HG03139 (cell line): ENCODE results near the gene PLK2.

Experiments
- ATAC-seq: cut with Tn5 transposase; IDR thresholded peaks from one replicate; pipeline ENCODE4 v1.9.1; 2021; ENCODE audit not compliant: unreplicated experiment

PLK2 gene

DNA sequence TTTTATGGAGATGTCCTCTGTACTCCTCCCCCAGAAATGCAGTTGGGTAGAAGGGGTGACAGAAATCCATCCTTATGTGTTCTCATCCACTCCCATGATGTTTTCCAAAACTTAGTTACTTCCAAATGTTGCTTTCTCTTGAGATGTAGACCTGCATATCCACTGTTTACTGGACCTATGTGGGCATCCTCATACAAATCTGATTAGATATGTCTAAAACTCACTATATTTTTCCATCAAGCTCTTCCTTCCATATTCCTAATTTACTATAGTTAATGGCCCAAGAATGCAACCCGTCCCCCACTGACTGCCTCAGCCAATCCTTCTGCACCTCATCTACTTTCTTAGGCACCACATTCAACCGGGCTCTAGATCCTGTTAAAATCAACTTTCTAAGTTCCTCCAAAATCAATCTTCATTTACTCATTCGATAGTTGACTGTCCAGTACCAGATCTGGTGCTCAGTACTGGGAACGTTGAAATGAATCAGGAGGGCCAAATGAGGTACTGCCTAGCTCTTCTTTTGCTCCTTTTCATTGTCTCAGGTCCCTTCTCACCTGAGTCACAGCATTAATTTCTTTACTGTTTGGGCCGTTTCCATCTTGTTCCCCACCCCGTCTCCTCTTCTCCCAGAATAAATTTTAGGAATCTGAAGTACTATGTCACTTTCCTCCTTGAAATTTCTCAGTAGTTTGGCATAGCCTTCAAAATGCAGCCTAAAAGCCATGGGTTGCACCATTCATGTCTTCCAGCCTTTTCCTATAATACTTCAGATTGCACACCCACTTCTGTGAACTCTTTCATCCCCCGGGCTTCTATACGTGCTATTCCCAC, 7.9 kb downstream of the PLK2 start:
- no peak for ATAC-seq

DNA sequence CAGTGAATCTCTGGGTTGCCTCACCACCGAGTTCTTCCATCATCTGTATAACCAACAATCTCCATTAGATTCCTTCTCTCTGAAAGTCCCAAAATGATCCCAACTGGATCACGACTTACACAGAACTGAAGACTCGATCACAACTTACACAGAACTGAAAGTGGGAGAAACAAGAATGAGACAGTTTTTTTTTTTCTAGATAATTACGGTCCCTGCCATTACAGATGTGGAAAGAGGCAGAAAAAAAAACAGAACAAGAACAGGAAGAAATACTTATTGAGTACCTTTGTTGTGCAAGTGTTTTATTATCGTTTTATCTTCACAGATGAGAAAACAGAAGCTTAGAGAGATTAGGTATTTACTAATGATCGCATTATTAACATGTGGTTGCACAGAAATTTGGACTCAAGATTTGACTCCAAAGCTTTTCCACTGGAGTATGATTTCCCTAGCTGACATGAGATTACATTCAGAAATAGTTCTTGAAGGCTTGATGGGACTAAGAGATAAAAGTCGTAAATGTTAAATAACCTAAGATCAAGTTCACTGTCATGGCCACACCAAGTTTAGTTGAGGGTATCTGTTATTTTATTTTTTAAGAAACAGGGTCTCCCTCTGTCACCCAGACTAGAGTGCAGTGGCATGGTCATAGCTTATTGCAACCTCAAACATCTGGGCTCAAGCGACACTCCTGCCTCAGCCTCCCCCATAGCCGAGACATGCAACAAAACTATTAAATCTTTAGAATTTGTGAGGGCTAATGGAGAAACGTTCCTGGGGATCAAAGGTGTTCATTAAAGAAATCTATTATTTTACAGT, 8.9 kb downstream of the PLK2 start:
- no peak for ATAC-seq

- no peak for ATAC-seq
These were observed 9.9 kb downstream of the PLK2 start for GRCh38 chr5:58450018-58450417.

GRCh38 chr5:58447226-58447625, 12.7 kb downstream of the PLK2 start:
- ATAC-seq: no peak

- no peak for ATAC-seq
These were observed 13.9 kb downstream of the PLK2 start for GRCh38 chr5:58446024-58446423.

DNA sequence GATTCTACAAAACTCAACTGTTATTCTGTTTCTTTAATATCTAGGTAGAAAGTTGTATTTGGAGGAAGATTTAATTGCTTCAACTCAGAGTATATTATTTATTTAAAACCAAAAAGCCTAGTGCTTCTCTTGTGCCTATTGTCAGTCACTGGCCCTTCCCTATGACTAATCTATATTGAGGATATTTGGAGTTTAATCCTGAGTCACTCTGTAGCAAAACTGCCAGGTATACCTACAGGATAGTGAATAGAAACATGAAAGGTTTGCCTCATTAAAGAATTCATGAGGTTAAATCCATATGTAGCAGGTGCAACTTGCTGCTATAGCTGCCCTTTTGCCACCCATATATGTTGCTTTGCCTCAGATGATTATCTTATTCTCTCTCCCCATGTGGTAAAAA, 15.1 kb downstream of the PLK2 start:
- ATAC-seq: no peak

GRCh38 chr5:58440901-58441460, 18.9 kb downstream of the PLK2 start:
- no peak for ATAC-seq

DNA sequence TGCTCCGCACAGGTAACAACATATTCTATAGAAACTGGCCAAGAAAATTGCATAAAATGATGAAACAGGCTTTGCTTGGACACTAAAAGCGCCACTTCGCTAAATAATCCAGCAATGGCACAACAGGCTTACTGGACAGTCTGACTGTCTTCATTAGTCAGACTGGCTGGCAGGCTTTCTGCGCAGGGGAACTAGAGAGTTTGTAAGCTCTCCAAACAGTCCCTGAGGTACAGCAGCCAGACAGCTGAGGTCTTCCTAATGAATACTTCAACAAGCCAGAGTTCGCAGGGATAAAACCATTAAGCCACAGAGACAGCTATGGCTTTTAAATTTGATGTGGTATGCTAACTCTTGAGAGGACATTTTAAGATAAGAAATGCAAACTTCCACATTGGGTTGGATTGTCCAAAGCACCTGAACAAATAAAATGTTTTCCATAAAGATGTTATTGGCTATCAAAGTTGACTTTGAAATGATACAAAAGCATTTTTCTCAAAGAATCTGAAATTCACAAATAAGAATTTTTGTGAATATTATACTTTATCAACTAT, 20.7 kb downstream of the PLK2 start:
- no peak for ATAC-seq

- ATAC-seq: no peak
These were observed 22.2 kb downstream of the PLK2 start for GRCh38 chr5:58437661-58438060.

GRCh38 chr5:58431832-58432231, 28.1 kb downstream of the PLK2 start:
- ATAC-seq: no peak

DNA sequence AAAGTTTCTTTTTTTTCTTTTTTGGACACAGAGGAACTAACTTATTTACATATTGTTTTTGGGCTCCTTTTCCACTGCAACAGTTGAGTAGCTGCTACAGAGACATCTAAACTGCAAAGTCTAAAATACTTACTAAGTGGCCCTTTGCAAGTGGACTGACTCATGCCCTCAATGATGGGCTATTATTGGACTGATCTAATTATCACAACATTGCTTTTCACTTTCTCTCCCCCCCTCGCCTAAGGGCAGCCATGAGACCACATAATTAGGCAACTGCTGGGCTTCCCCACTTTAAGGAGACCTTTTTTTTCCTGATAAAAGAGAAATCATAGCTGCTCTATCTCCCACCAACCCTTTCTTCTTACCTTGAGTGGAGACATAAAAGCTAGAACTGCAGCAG, 47.0 kb downstream of the PLK2 start:
- no peak for ATAC-seq

DNA sequence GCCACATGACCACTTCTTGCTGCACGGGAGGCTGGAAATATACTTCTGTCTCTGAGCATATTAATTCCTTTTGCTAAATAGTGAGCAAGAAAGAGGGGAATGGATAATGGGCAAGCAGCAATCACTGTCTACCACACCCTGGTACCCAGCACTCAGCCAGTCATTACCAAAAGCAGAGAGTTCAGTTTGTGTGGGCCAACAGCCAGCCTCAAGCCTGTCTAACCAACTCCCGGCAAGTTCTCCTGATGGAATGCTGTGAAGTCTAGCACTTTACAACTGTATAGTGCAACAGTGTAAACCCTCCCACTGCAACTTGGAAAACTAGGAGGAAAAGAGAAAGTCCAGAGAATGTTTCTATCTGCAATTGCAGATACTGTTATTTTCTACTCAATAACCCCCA, 47.8 kb downstream of the PLK2 start:
- no peak for ATAC-seq

DNA sequence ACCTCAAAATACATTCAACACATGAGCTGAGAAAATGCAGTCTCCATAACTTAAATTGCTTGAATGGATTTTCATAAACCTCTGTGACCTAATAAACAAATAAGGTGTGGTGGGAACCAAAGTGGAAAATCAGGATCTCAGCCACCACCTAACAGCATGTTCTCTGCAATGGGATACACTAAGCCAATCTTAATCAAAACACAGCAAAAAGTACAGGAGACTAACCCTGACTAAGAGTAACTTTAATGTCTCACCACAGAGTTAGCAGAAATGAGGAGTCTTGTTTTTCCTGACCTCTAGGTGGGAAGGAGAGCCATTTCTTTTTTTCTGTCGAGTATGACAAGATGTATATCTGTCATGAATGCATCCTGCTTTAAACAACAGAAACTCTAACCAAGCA, 48.5 kb downstream of the PLK2 start:
- ATAC-seq: no peak

DNA sequence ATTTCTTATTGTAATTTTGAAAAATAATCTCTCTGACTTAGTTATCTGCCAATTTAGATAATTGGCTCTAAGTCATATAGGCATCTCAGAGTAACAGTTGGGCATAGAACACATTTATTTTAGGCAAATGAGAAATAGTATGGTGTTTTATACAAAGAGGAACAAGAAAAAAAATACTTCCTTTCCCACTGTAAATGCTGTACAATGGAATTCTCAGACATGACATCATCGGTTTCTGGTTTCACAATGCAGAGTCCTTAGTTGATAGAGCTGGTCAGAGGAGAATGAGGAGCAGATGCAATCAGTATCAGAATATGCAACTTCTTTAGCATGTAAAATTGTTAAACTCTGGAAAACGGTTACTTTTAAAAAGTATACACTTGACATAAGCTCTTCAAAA, 49.4 kb downstream of the PLK2 start:
- ATAC-seq: no peak

- no peak for ATAC-seq
These were observed 52.7 kb downstream of the PLK2 start for GRCh38 chr5:58407042-58407719.

- ATAC-seq: no peak
These were observed 53.5 kb downstream of the PLK2 start for GRCh38 chr5:58406394-58406793.

GRCh38 chr5:58405175-58405574, 54.7 kb downstream of the PLK2 start:
- no peak for ATAC-seq

DNA sequence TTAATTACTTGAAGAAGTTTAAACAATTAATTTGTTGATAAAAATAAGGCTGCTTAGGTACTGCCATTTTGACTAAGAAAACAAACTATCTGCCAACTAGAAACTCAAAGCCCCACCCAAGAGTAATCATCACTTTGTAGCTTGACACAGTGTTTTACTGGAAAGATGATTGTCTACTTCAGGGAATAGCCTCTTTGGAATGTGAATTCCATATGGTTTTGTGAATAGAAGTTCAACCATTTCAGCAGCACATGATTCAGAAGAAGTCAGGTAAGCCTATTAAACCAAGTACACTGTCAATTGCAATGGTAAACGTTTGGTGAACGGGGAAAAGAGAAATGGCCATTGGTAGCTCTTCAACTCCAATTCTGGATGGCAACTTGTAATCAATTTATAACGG, 55.2 kb downstream of the PLK2 start:
- no peak for ATAC-seq
